IMR-90 (cell line): Measurements from ENCODE around the gene THSD7B. TPM values are rescaled to one million over a fixed set of nuclear protein-coding genes. Genes with fewer than 3 reads are reported as not detected.

Experiments used
- ATAC-seq: fragments of 200-7000 bp; cut with Tn5 transposase; 2 replicates; pipeline ENCODE4 v1.9.1; 2020; ENCODE audit warnings: low read depth, mild to moderate bottlenecking, moderate library complexity
- BruUV-seq: library from RNA; stranded (reverse); fragments of 400-500 nt; replicated peaks from 2 replicates; lab custom pipeline; 2021; lab: Mats Ljungman, UMichigan
- CTCF ChIA-PET: fragments of 300-600 bp; formaldehyde crosslinking; extraction: SDS; loops from one replicate; lab custom pipeline; 2021; ENCODE audit warnings: antibody characterized with exemption; lab: Yijun Ruan, JAX
- POLR2A ChIA-PET: fragments of 300-600 bp; sonication (Branson Sonifier 250); formaldehyde crosslinking; loops from one replicate; lab custom pipeline; 2022; ENCODE audit warnings: antibody characterized with exemption; ENCODE audit not compliant: unreplicated experiment; lab: Charles Lee
- DNase-seq: peaks from one replicate; pipeline ENCODE4 v3.0.0; 2013
- H2AFZ ChIP-seq: replicated peaks from 2 replicates; pipeline ENCODE3; 2013; ENCODE audit warnings: low read length, mild to moderate bottlenecking; ENCODE audit not compliant: poor library complexity
- H2AK5ac ChIP-seq: 2 replicates; pipeline ENCODE4 v1.6.1; 2013; ENCODE audit warnings: low read depth, low read length, inconsistent platforms
- H2AK9ac ChIP-seq: replicated peaks from 2 replicates; pipeline ENCODE3; 2013; ENCODE audit warnings: mild to moderate bottlenecking, low read depth, low read length, moderate library complexity; ENCODE audit not compliant: poor library complexity
- H2BK120ac ChIP-seq: 2 replicates; pipeline ENCODE4 v1.6.1; 2013; ENCODE audit warnings: low read depth, low read length, inconsistent platforms
- H2BK15ac ChIP-seq: 3 replicates; pipeline ENCODE4 v1.6.1; 2013; ENCODE audit warnings: low read depth, low read length, inconsistent platforms
- H2BK20ac ChIP-seq: 2 replicates; pipeline ENCODE4 v1.6.1; 2013; ENCODE audit warnings: low read depth, mild to moderate bottlenecking, inconsistent platforms, low read length, moderate library complexity
- H2BK5ac ChIP-seq: 2 replicates; pipeline ENCODE4 v1.6.1; 2013; ENCODE audit warnings: mild to moderate bottlenecking, low read depth, low read length, inconsistent platforms; ENCODE audit not compliant: poor library complexity, severe bottlenecking
- H3K14ac ChIP-seq: replicated peaks from 2 replicates; pipeline ENCODE4 v1.6.1; 2013; ENCODE audit warnings: low read depth, low read length, inconsistent platforms
- H3K18ac ChIP-seq: 2 replicates; pipeline ENCODE4 v1.6.1; 2013; ENCODE audit warnings: low read depth, low read length, control low read depth
- H3K23ac ChIP-seq: 2 replicates; pipeline ENCODE4 v1.6.1; 2013; ENCODE audit warnings: low read depth, low read length, inconsistent platforms
- H3K27ac ChIP-seq: 2 replicates; pipeline ENCODE4 v1.5.1; 2013; ENCODE audit warnings: mild to moderate bottlenecking, control low read depth, low read length; ENCODE audit not compliant: insufficient read depth
- H3K27me3 ChIP-seq: 2 replicates; pipeline ENCODE4 v1.6.1; 2013; ENCODE audit warnings: low read length; ENCODE audit not compliant: control insufficient read depth, insufficient read depth
- H3K36me3 ChIP-seq: 2 replicates; pipeline ENCODE4 v1.6.1; 2013; ENCODE audit warnings: low read length, mixed read lengths; ENCODE audit not compliant: control insufficient read depth, insufficient read depth
- H3K4ac ChIP-seq: 2 replicates; pipeline ENCODE4 v1.6.1; 2013; ENCODE audit warnings: low read depth, low read length, inconsistent platforms
- H3K4me1 ChIP-seq: 2 replicates; pipeline ENCODE4 v1.6.1; 2013; ENCODE audit warnings: low read length, mixed read lengths; ENCODE audit not compliant: control insufficient read depth, insufficient read depth
- H3K4me2 ChIP-seq: 2 replicates; pipeline ENCODE4 v1.6.1; 2013; ENCODE audit warnings: low read depth, mild to moderate bottlenecking, control low read depth, low read length, moderate library complexity
- H3K4me3 ChIP-seq: 2 replicates; pipeline ENCODE4 v1.5.1; 2013; ENCODE audit warnings: low read depth, mild to moderate bottlenecking, control low read depth, low read length, moderate library complexity; ENCODE audit not compliant: insufficient read depth
- H3K56ac ChIP-seq: 2 replicates; pipeline ENCODE4 v1.6.1; 2013; ENCODE audit warnings: low read length, inconsistent platforms; ENCODE audit not compliant: insufficient read depth; ENCODE audit errors: extremely low read depth
- H3K79me1 ChIP-seq, 2 experiments: 2 replicates each; pipeline ENCODE4 v1.6.1; 2013; ENCODE audit warnings: low read length in 2 of 2, inconsistent platforms in 1 of 2, low read depth in 1 of 2
- H3K9ac ChIP-seq: 2 replicates; pipeline ENCODE4 v1.6.1; 2013; ENCODE audit warnings: low read depth, low read length, control low read depth
- H3K9me1 ChIP-seq: 2 replicates; pipeline ENCODE4 v1.6.1; 2013; ENCODE audit warnings: low read length, inconsistent platforms; ENCODE audit not compliant: insufficient read depth
- H3K9me3 ChIP-seq: 2 replicates; pipeline ENCODE4 v1.6.1; 2013; ENCODE audit warnings: low read length; ENCODE audit not compliant: control insufficient read depth, insufficient read depth
- H4K20me1 ChIP-seq: 2 replicates; pipeline ENCODE4 v1.6.1; 2013; ENCODE audit warnings: low read length, inconsistent platforms; ENCODE audit not compliant: insufficient read depth
- H4K5ac ChIP-seq: 2 replicates; pipeline ENCODE4 v1.6.1; 2013; ENCODE audit warnings: mild to moderate bottlenecking, low read depth, low read length, control low read depth
- H4K8ac ChIP-seq, 2 experiments: 2 replicates each; pipeline ENCODE4 v1.6.1; 2013; ENCODE audit warnings: low read depth in 2 of 2, low read length in 2 of 2, control low read depth in 1 of 2, inconsistent platforms in 1 of 2
- H4K91ac ChIP-seq: 2 replicates; pipeline ENCODE4 v1.6.1; 2013; ENCODE audit warnings: low read depth, low read length, inconsistent platforms; ENCODE audit not compliant: insufficient read depth
- BHLHE40 ChIP-seq: fragments of 150-350 bp; IDR thresholded peaks from 2 replicates; pipeline ENCODE4 v1.6.1; 2016; ENCODE audit warnings: mild to moderate bottlenecking, low read depth, low read length
- CEBPB ChIP-seq: IDR thresholded peaks from 2 replicates; pipeline ENCODE4 v1.6.1; 2012; ENCODE audit warnings: low read depth, low read length, improper control_type of control experiment
- CHD1 ChIP-seq: IDR thresholded peaks from 2 replicates; pipeline ENCODE4 v1.6.1; 2012; ENCODE audit warnings: low read depth, low read length, improper control_type of control experiment
- CTCF ChIP-seq: conservative IDR thresholded peaks from 2 replicates; pipeline ENCODE4 v1.5.1; 2012; ENCODE audit warnings: mild to moderate bottlenecking, low read depth, low read length, improper control_type of control experiment
- FOS ChIP-seq: fragments of 150-350 bp; IDR thresholded peaks from 2 replicates; pipeline ENCODE4 v1.6.1; 2016; ENCODE audit warnings: low read depth, low read length
- MAFK ChIP-seq: IDR thresholded peaks from 2 replicates; pipeline ENCODE4 v1.6.1; 2012; ENCODE audit warnings: low read depth, low read length, improper control_type of control experiment
- MAZ ChIP-seq: IDR thresholded peaks from 2 replicates; pipeline ENCODE4 v1.6.1; 2012; ENCODE audit warnings: low read depth, mild to moderate bottlenecking, low read length, improper control_type of control experiment, moderate library complexity, borderline replicate concordance
- MXI1 ChIP-seq: IDR thresholded peaks from 2 replicates; pipeline ENCODE4 v1.6.1; 2012; ENCODE audit warnings: low read depth, mild to moderate bottlenecking, low read length, moderate library complexity, borderline replicate concordance
- NFE2L2 ChIP-seq: fragments of 150-350 bp; IDR thresholded peaks from 2 replicates; pipeline ENCODE4 v1.6.1; 2016; ENCODE audit warnings: low read depth, mild to moderate bottlenecking, low read length
- POLR2A ChIP-seq: IDR thresholded peaks from 2 replicates; pipeline ENCODE4 v1.6.1; 2012; ENCODE audit warnings: mild to moderate bottlenecking, low read depth, low read length
- RAD21 ChIP-seq: IDR thresholded peaks from 2 replicates; pipeline ENCODE4 v1.6.1; 2012; ENCODE audit warnings: low read length, improper control_type of control experiment
- RCOR1 ChIP-seq: IDR thresholded peaks from 2 replicates; pipeline ENCODE4 v1.6.1; 2012; ENCODE audit warnings: mild to moderate bottlenecking, low read length, improper control_type of control experiment; ENCODE audit not compliant: insufficient replicate concordance
- RFX5 ChIP-seq: IDR thresholded peaks from 2 replicates; pipeline ENCODE4 v1.8.0; 2012; ENCODE audit warnings: low read depth, mild to moderate bottlenecking, low read length, moderate library complexity
- SMC3 ChIP-seq: fragments of 150-350 bp; IDR thresholded peaks from 2 replicates; pipeline ENCODE4 v1.6.1; 2016; ENCODE audit warnings: low read depth, mild to moderate bottlenecking, antibody characterized with exemption, low read length, moderate library complexity
- WGBS, 2 experiments: methylation state at CpG; one replicate each; pipeline versions ENCODE4 v1.1.5 to v1.1.7; 2013; ENCODE audit warnings: missing lambda C conversion rate in 2 of 2; ENCODE audit not compliant: insufficient read length in 1 of 2; ENCODE audit errors: extremely low coverage in 2 of 2; 5-methylcytosine and 5-hydroxymethylcytosine counted together
- dilution Hi-C: fragments of 300-500 bp; cut with HindIII; formaldehyde crosslinking; loops from one replicate; pipeline ENCODE4 v1.14.3; 2018; ENCODE audit warnings: low sequenced_read_pairs; ENCODE audit not compliant: unreplicated experiment
- in situ Hi-C: fragments of 300-500 bp; cut with MboI; formaldehyde crosslinking; loops from 3 replicates; pipeline ENCODE4 v1.14.3; 2019; ENCODE audit warnings: low sequenced_read_pairs, inconsistent platforms, mixed read lengths
- intact Hi-C: fragments of 100-400 bp; cut with micrococcal nuclease; formaldehyde crosslinking; loops from 2 replicates; pipeline ENCODE4 v1.10.0; 2022
- polyA plus RNA-seq, 3 experiments: library from polyadenylated mRNA; depleted of rRNA; stranded (reverse); fragments of >200 nt; gene quantifications; 2 replicates each; pipeline ENCODE4 v1.2.3, GENCODE V29; 2012; ENCODE audit warnings: low replicate concordance in 1 of 3
- total RNA-seq: library from RNA; depleted of rRNA; stranded (reverse); fragments of >200 nt; gene quantifications from 2 replicates; pipeline ENCODE4 v1.2.3, GENCODE V29; 2012
- TF ChIP-seq, protein P1 (sequence below): fragments of 150-350 bp; IDR thresholded peaks from 2 replicates; pipeline ENCODE4 v1.6.1; 2017; ENCODE audit warnings: mild to moderate bottlenecking, antibody characterized with exemption, low read length, low read depth
- TF ChIP-seq, protein P2 (sequence below): fragments of 150-350 bp; IDR thresholded peaks from 2 replicates; pipeline ENCODE4 v1.6.1; 2016; ENCODE audit warnings: low read depth, mild to moderate bottlenecking, low read length, moderate library complexity, borderline replicate concordance

THSD7B gene
- total and polyA plus RNA-seq, 2 of the 4 experiments (the other 2 are of a cell fraction) = not detected

- H3K14ac ChIP-seq = no peak overlapping the region
- POLR2A ChIA-PET = no interaction called here
- H2BK120ac ChIP-seq = no peak overlapping the region
- H2BK20ac ChIP-seq = no peak overlapping the region
- H3K36me3 ChIP-seq = no peaks in the 10 kb centered on the region
- no TSS peak for BruUV-seq
- H3K9me3 ChIP-seq = peaks cover 9% of the 10 kb centered on the region
- no peaks in the 10 kb centered on the region for H3K79me1 ChIP-seq
- no peak overlapping the region for H3K9ac ChIP-seq
- no peaks in the 10 kb centered on the region for H3K27me3 ChIP-seq
- no peaks in the 10 kb centered on the region for H3K4me1 ChIP-seq
- H4K91ac ChIP-seq = no peak overlapping the region
- no peak overlapping the region for H2BK15ac ChIP-seq
- no peak overlapping the region for H2BK5ac ChIP-seq
- no peak overlapping the region for H4K8ac ChIP-seq
- H3K4ac ChIP-seq = no peak overlapping the region
- no peaks in the 10 kb centered on the region for H3K9me1 ChIP-seq
- H3K56ac ChIP-seq = no peak overlapping the region
- CTCF ChIA-PET = no interaction called here
- no peak overlapping the region for H3K27ac ChIP-seq
- no peaks in the 10 kb centered on the region for H4K20me1 ChIP-seq
- intact Hi-C loops = no loop called here
- H2AK5ac ChIP-seq = no peak overlapping the region
- dilution Hi-C loops = no loop called here
- ATAC-seq (no peak), DNase-seq (no peak)
- in situ Hi-C loops = no loop called here
- no peak overlapping the region for H4K5ac ChIP-seq
- TF ChIP-seq, protein P1, sequence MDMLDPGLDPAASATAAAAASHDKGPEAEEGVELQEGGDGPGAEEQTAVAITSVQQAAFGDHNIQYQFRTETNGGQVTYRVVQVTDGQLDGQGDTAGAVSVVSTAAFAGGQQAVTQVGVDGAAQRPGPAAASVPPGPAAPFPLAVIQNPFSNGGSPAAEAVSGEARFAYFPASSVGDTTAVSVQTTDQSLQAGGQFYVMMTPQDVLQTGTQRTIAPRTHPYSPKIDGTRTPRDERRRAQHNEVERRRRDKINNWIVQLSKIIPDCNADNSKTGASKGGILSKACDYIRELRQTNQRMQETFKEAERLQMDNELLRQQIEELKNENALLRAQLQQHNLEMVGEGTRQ = no peak
- no peak for TF ChIP-seq RCOR1
- TF ChIP-seq, protein P2, sequence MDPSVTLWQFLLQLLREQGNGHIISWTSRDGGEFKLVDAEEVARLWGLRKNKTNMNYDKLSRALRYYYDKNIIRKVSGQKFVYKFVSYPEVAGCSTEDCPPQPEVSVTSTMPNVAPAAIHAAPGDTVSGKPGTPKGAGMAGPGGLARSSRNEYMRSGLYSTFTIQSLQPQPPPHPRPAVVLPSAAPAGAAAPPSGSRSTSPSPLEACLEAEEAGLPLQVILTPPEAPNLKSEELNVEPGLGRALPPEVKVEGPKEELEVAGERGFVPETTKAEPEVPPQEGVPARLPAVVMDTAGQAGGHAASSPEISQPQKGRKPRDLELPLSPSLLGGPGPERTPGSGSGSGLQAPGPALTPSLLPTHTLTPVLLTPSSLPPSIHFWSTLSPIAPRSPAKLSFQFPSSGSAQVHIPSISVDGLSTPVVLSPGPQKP = no peak
- TF ChIP-seq MXI1 = no peak
- no peak for TF ChIP-seq FOS
- no peak for TF ChIP-seq BHLHE40
- TF ChIP-seq MAFK = no peak
- no peak for TF ChIP-seq RAD21
- no peak for TF ChIP-seq POLR2A
- no peak for TF ChIP-seq CEBPB
- no peak for TF ChIP-seq CTCF
- no peak for TF ChIP-seq NFE2L2
- no peak for TF ChIP-seq SMC3
- TF ChIP-seq RFX5 = no peak
- TF ChIP-seq CHD1 = no peak
- TF ChIP-seq MAZ = no peak
- H3K4me2 ChIP-seq = no peak overlapping the region
- no peak overlapping the region for H3K23ac ChIP-seq
- H3K4me3 ChIP-seq = no peak overlapping the region
- 100% methylated on average over 1 of the region's 4 CpGs; no CpG with 5 or more reads in 1 of the 2 experiments for WGBS, 2 experiments
- no peak overlapping the region for H3K18ac ChIP-seq
- no peak overlapping the region for H2AK9ac ChIP-seq
- no peak overlapping the region for H2AFZ ChIP-seq
These were observed 400.6 kb downstream of the THSD7B start for GRCh38 chr2:137165968-137166367.
